Measurements from ENCODE around the gene PODNL1. TPM values are rescaled to one million over a fixed set of nuclear protein-coding genes. Genes with fewer than 3 reads are reported as not detected.

PODNL1 gene
- total and polyA plus RNA-seq, 2 of the 8 experiments (the other 6 are each of a cell fraction or from before 2014, with no cell fraction given), result 1.0 to 1.5 TPM

- TF ChIP-seq CHD7 (IDR thresholded peaks at IDR 0.05; ENCODE audit: insufficient replicate concordance, low read length) (no peak), CHD1 (IDR thresholded peaks at IDR 0.05; ENCODE audit: low read depth, low read length) (no peak), POLR2AphosphoS5 (IDR thresholded peaks at IDR 0.05; ENCODE audit: low read depth, low read length) (no peak), TBP (IDR thresholded peaks at IDR 0.05; ENCODE audit: low read depth, low read length) (no peak), RXRA (IDR thresholded peaks at IDR 0.05; ENCODE audit: insufficient read depth, low read depth, low read length) (no peak), SRF (IDR thresholded peaks at IDR 0.05; ENCODE audit: low read depth, low read length) (no peak)
Measured at GRCh38 chr19:13899393-13899792, 38.8 kb downstream of the PODNL1 start (continued).

All from H1 (cell line).